ENCODE data around the gene PARD3B. TPM values are rescaled to one million over a fixed set of nuclear protein-coding genes. Genes with fewer than 3 reads are reported as not detected.
A peak's percentile ranks its signal among the peaks of the same experiment; 100 is the strongest.

The PARD3B gene
- total RNA-seq, 1 donor, result 53.1 TPM

GRCh38 chr2:204654669-204655068 is 109.4 kb downstream of the PARD3B start:
- no peak overlapping the region for H3K4me3 ChIP-seq (ENCODE audit: low read depth, low read length)
- no peak for TF ChIP-seq CTCF (IDR thresholded peaks at IDR 0.05; ENCODE audit: insufficient read depth, low read depth, low read length)
- peak; percentile 30 for DNase-seq (ENCODE audit: low read depth)

GRCh38 chr2:204655101-204655500 is 109.8 kb downstream of the PARD3B start:
- TF ChIP-seq CTCF (IDR thresholded peaks at IDR 0.05; ENCODE audit: insufficient read depth, low read depth, low read length), result no peak
- peak; percentile 89 for DNase-seq (ENCODE audit: low read depth)
- no peak overlapping the region for H3K4me3 ChIP-seq (ENCODE audit: low read depth, low read length)

- TF ChIP-seq CTCF (IDR thresholded peaks at IDR 0.05; ENCODE audit: insufficient read depth, low read depth, low read length), result no peak
- no peak overlapping the region for H3K4me3 ChIP-seq (ENCODE audit: low read depth, low read length)
- DNase-seq (ENCODE audit: low read depth), result peak; percentile 50
Observed at GRCh38 chr2:204655626-204656025, 110.4 kb downstream of the PARD3B start.

GRCh38 chr2:204657024-204657423 is 111.7 kb downstream of the PARD3B start:
- peak; percentile 47 for DNase-seq (ENCODE audit: low read depth)
- TF ChIP-seq CTCF (IDR thresholded peaks at IDR 0.05; ENCODE audit: insufficient read depth, low read depth, low read length), result no peak
- no peak overlapping the region for H3K4me3 ChIP-seq (ENCODE audit: low read depth, low read length)

- DNase-seq (ENCODE audit: low read depth), result no peak
- no peak overlapping the region for H3K4me3 ChIP-seq (ENCODE audit: low read depth, low read length)
- no peak for TF ChIP-seq CTCF (IDR thresholded peaks at IDR 0.05; ENCODE audit: insufficient read depth, low read depth, low read length)
Observed at GRCh38 chr2:204662956-204663355, 117.7 kb downstream of the PARD3B start.

- no peak for DNase-seq (ENCODE audit: low read depth)
- TF ChIP-seq CTCF (IDR thresholded peaks at IDR 0.05; ENCODE audit: insufficient read depth, low read depth, low read length), result no peak
- no peak overlapping the region for H3K4me3 ChIP-seq (ENCODE audit: low read depth, low read length)
Observed at GRCh38 chr2:204663816-204664425, 118.6 kb downstream of the PARD3B start.

- TF ChIP-seq CTCF (IDR thresholded peaks at IDR 0.05; ENCODE audit: insufficient read depth, low read depth, low read length), result no peak
- H3K4me3 ChIP-seq (ENCODE audit: low read depth, low read length), result no peak overlapping the region
- DNase-seq (ENCODE audit: low read depth), result peak; percentile 44
Observed at GRCh38 chr2:204664708-204665121, 119.4 kb downstream of the PARD3B start.
